Epithelial cell of prostate (primary cell): ENCODE data around the gene ULK1.
"Not testable (repeated sequence)": the region's sequence is repeated elsewhere in the genome, so short reads cannot be mapped to it uniquely, and the experiment has no call there.

ENCODE experiments used
- DNase-seq: peaks from one replicate; pipeline ENCODE4 v3.0.0-alpha.2; 2011; ENCODE audit warnings: low read depth, low spot score
- H3K27ac ChIP-seq: fragments of 450-650 bp; 2 replicates; pipeline ENCODE4 v1.5.1; 2017; ENCODE audit warnings: mild to moderate bottlenecking

Gene ULK1

DNA sequence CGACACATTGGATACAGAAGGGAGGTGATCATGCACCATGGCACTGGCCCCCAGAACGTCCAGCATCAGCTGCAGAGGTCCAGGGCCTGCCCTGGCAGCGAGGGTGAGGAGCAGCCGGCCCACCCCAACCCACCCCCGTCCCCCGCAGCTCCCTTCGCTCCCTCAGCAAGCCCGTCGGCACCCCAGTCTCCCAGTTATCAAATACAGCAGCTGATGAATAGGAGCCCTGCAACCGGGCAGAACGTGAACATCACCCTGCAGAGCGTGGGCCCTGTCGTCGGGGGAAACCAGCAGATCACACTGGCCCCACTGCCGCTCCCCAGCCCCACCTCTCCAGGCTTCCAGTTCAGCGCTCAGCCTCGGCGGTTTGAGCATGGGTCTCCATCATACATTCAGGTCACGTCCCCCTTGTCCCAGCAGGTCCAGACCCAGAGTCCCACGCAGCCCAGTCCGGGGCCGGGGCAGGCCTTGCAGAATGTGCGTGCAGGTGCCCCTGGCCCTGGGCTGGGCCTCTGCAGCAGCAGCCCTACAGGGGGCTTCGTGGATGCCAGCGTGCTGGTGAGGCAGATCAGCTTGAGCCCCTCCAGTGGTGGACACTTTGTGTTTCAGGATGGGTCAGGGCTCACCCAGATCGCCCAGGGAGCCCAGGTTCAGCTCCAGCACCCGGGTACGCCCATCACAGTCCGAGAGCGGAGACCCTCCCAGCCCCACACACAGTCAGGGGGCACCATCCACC, 66.3 kb downstream of the ULK1 start:
- not testable (repeated sequence) for DNase-seq, H3K27ac ChIP-seq

DNA sequence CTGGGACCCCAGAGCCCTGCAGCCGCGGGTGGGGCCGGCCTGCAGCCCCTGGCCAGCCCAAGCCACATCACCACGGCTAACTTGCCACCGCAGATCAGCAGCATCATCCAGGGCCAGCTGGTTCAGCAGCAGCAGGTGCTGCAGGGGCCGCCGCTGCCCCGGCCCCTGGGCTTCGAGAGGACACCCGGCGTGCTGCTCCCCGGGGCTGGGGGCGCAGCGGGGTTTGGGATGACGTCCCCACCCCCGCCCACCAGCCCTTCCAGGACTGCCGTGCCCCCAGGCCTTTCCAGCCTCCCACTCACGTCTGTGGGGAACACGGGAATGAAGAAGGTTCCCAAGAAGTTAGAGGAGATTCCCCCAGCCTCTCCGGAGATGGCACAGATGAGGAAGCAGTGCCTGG, 66.9 kb downstream of the ULK1 start:
- DNase-seq, H3K27ac ChIP-seq: not testable (repeated sequence)

DNA sequence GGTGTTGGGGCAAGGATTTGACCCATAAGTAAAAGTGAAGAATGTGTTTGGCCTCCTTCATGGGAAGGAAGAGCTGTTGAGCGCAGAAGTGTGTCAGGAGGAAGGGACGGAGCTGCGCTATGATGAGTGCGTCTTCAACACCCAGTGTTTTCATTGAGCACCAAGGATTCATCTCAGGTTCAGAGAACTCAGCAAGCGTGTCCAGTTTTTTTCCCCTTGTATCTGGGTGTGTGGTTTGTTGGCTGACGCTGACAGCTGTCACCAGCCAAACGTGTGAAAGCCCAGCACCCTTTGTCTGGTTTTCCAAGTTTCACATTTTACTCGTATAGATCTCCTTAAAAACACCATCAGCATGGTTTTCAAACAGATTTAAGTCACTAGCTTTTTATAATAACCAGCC, 67.6 kb downstream of the ULK1 start:
- H3K27ac ChIP-seq, result no peak overlapping the region
- DNase-seq, result no peak

DNA sequence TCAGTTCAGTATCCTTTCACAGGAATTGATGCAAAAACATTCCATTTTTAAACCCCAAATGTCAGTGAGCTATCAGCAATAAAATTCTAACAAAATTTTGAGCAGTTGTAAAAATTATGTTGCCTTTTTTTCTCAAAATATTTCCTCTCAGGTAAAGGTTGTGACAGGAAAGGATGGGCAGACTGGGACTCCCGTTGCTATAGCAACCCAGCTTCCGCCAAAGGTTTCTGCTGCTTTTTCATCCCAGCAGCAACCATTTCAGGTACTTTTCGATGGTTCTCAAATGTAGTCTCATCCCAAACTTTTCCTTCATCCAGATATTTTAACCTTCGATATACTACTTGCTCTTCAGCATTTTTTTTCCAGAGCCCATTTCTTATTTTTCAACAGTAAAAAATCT, 69.0 kb downstream of the ULK1 start:
- DNase-seq, result no peak
- H3K27ac ChIP-seq, result no peak overlapping the region

DNA sequence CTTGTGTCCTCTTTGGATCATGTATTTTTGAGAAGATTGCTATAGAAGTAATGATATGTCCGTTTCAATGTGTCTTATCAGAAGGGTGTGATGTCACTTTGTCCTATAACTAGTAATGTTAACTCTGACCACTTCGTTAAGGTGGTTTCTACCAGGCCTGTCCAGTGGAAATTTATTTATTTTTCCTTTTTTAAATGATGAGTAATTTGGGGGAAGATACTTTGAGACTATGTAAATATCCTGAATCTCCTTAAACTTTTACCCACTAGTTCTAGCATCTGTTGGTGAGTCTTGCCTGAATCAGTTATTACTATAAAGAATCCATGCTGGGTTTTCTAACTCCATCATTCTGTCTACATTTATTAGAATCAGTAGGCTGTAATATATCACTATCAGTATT, 70.7 kb downstream of the ULK1 start:
- H3K27ac ChIP-seq, result no peak overlapping the region
- no peak for DNase-seq

DNA sequence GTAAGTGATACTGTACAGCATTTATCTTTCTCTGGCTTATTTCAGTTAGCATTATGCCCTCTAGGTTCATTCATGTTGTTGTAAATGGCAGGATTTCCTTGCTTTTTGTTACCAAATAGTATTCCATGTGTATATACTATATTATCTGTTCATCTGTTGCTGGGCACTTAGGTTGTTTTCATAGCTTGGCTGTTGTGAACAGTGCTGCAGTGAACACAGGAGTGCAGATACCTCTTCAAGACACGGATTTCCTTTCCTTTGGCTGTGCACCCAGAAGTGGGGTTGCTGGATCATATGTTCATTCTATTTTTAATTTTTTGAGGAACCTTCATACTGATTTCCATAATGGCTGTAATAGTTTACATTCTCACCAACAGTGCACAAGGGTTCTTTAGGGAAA, 76.8 kb downstream of the ULK1 start:
- no peak for DNase-seq
- H3K27ac ChIP-seq, result no peak overlapping the region
